Sigmoid colon (tissue), 7 donors: ENCODE data around the gene ECE1. TPM values are rescaled to one million over a fixed set of nuclear protein-coding genes. Genes with fewer than 3 reads are reported as not detected.

Experiments used
- DNase-seq: peaks from one replicate; pipeline ENCODE4 v3.0.0-alpha.2; 2019
- H3K27ac ChIP-seq, 4 donors: fragments of 200-600 bp; sonication (generic); one replicate each; pipeline ENCODE4 v1.5.1; 2016 to 2019; ENCODE audit warnings: mild to moderate bottlenecking in 1 of 4
- H3K27me3 ChIP-seq, 3 donors: fragments of 200-600 bp; sonication (generic); one replicate each; pipeline ENCODE4 v1.5.1; 2019; ENCODE audit warnings: mild to moderate bottlenecking in 1 of 3
- H3K36me3 ChIP-seq, 4 donors: fragments of 200-600 bp; sonication (generic); one replicate each; pipeline ENCODE4 v1.5.1; 2016 to 2019
- H3K4me1 ChIP-seq, 4 donors: fragments of 200-600 bp; sonication (generic); one replicate each; pipeline ENCODE4 v1.5.1; 2017 to 2019
- H3K4me3 ChIP-seq, 4 donors: fragments of 200-600 bp; sonication (generic); one replicate each; pipeline ENCODE4 v1.5.1; 2017 to 2019; ENCODE audit warnings: mild to moderate bottlenecking in 2 of 4, moderate library complexity in 1 of 4
- H3K9me3 ChIP-seq, 4 donors: fragments of 200-600 bp in 3 of 4; sonication (generic) in 3 of 4; one replicate each; pipeline versions ENCODE4 v1.5.1 to v1.6.1; 2013 to 2019
- EP300 ChIP-seq, 4 donors: sonication (generic); formaldehyde crosslinking; IDR thresholded peaks; one replicate each; pipeline ENCODE4 v1.6.1; 2017; ENCODE audit warnings: antibody characterized with exemption in 4 of 4
- POLR2A ChIP-seq, 2 donors: fragments of 450-650 bp; IDR thresholded peaks; one replicate each; pipeline ENCODE4 v1.6.1; 2016; ENCODE audit warnings: antibody characterized with exemption in 2 of 2, mild to moderate bottlenecking in 2 of 2, moderate library complexity in 2 of 2
- POLR2AphosphoS5 ChIP-seq, 4 donors: sonication (generic); formaldehyde crosslinking; IDR thresholded peaks; one replicate each; pipeline ENCODE4 v1.6.1; 2017; ENCODE audit warnings: antibody characterized with exemption in 4 of 4
- WGBS, 2 donors: extraction: QIAGEN DNeasy Blood & Tissue Kit; methylation state at CpG; one replicate each; pipeline ENCODE4 v1.1.7; 2013; 5-methylcytosine and 5-hydroxymethylcytosine counted together
- intact Hi-C: fragments of 100-400 bp; cut with DNase I; formaldehyde crosslinking; loops from one replicate; pipeline ENCODE4 v1.15.1; 2023
- polyA plus RNA-seq, 3 donors: library from polyadenylated mRNA; stranded (reverse); fragments of 200-250 nt; gene quantifications; one replicate each; pipeline ENCODE4 v1.2.3, GENCODE V29; 2013
- total RNA-seq, 4 donors: library from RNA; depleted of rRNA; stranded (reverse); fragments of >200 nt; gene quantifications; one replicate each; pipeline ENCODE4 v1.1.0, GENCODE V29; 2016
- TF ChIP-seq, protein P1 (sequence below), 4 experiments: fragments of 450-650 bp in 3 of 4; fragments of 200-600 bp in 1 of 4; IDR thresholded peaks; one replicate each; pipeline ENCODE4 v1.5.1; 2016 to 2019; ENCODE audit warnings: antibody characterized with exemption in 4 of 4, mild to moderate bottlenecking in 3 of 4, moderate library complexity in 2 of 4
- donor health status: healthy with polysubstance abuse.
- donor health status: Bipolar disorder and iron deficiency.
- donor health status: healthy.

Gene ECE1
- total and polyA plus RNA-seq, 7 donors = 10.2 to 112 (median 73.8) TPM

GRCh38 chr1:21334214-21335087, 44.2 kb upstream of the ECE1 start:
- WGBS, 2 donors = 25 to 40% methylated on average over 20 of the region's 20 CpGs
- Histone ChIP-seq H3K36me3 (no peaks in the 10 kb centered on the region), H3K27me3 (no peaks in the 10 kb centered on the region), H3K27ac (peak overlapping the region; percentile 61 to 96 (median 91)), H3K4me1 (peaks cover 0 to 99% (median 96%) of the 10 kb centered on the region in 4 donors), H3K4me3 (peak overlapping the region; percentile 0 to 37 (median 31)), H3K9me3 (no peaks in the 10 kb centered on the region)
- intact Hi-C loops = loop anchor here (2.0 to 10.0 kb wide), 2 partner anchors 74 to 600 kb away; partner anchors contain the start of gene HSPG2
- peak; percentile 90 for DNase-seq
- TF ChIP-seq, protein P1, sequence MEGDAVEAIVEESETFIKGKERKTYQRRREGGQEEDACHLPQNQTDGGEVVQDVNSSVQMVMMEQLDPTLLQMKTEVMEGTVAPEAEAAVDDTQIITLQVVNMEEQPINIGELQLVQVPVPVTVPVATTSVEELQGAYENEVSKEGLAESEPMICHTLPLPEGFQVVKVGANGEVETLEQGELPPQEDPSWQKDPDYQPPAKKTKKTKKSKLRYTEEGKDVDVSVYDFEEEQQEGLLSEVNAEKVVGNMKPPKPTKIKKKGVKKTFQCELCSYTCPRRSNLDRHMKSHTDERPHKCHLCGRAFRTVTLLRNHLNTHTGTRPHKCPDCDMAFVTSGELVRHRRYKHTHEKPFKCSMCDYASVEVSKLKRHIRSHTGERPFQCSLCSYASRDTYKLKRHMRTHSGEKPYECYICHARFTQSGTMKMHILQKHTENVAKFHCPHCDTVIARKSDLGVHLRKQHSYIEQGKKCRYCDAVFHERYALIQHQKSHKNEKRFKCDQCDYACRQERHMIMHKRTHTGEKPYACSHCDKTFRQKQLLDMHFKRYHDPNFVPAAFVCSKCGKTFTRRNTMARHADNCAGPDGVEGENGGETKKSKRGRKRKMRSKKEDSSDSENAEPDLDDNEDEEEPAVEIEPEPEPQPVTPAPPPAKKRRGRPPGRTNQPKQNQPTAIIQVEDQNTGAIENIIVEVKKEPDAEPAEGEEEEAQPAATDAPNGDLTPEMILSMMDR (IDR thresholded peaks at IDR 0.05) = peak; percentile 81 to 93 (median 88)
- TF ChIP-seq POLR2A (IDR thresholded peaks at IDR 0.05) (no peak), POLR2AphosphoS5 (IDR thresholded peaks at IDR 0.05) (peak in 2 of 4 donors; percentile 20 to 30), EP300 (IDR thresholded peaks at IDR 0.05) (no peak)

- Histone ChIP-seq H3K4me3 (no peak overlapping the region), H3K27me3 (no peaks in the 10 kb centered on the region), H3K9me3 (no peaks in the 10 kb centered on the region), H3K36me3 (peaks cover 0 to 2% (median 0%) of the 10 kb centered on the region in 4 donors), H3K4me1 (peaks cover 0 to 99% (median 96%) of the 10 kb centered on the region in 4 donors), H3K27ac (peak overlapping the region; percentile 61 to 96 (median 91))
- DNase-seq = no peak
- intact Hi-C loops = loop anchor here (2.0 to 10.0 kb wide), 3 partner anchors 15 to 601 kb away; partner anchors contain the start of gene HSPG2
- TF ChIP-seq EP300 (IDR thresholded peaks at IDR 0.05) (no peak), POLR2A (IDR thresholded peaks at IDR 0.05) (no peak), POLR2AphosphoS5 (IDR thresholded peaks at IDR 0.05) (no peak)
- TF ChIP-seq, protein P1 (IDR thresholded peaks at IDR 0.05) = no peak
- WGBS, 2 donors = 59 to 87% methylated on average over 5 of the region's 5 CpGs
Measured at GRCh38 chr1:21333824-21334213, 43.6 kb upstream of the ECE1 start.

GRCh38 chr1:21332554-21333311, 42.5 kb upstream of the ECE1 start:
- WGBS, 2 donors = 73 to 74% methylated on average over 7 of the region's 8 CpGs
- Histone ChIP-seq H3K27me3 (no peaks in the 10 kb centered on the region), H3K9me3 (no peaks in the 10 kb centered on the region), H3K4me3 (no peak overlapping the region), H3K4me1 (peaks cover 0 to 98% (median 96%) of the 10 kb centered on the region in 4 donors), H3K36me3 (peaks cover 0 to 4% (median 0%) of the 10 kb centered on the region in 4 donors), H3K27ac (peak overlapping the region; percentile 61 to 96 (median 91))
- TF ChIP-seq, protein P1 (IDR thresholded peaks at IDR 0.05) = no peak
- TF ChIP-seq POLR2AphosphoS5 (IDR thresholded peaks at IDR 0.05) (peak; percentile 16 to 63 (median 52)), EP300 (IDR thresholded peaks at IDR 0.05) (peak in 1 of 4 donors; percentile 31), POLR2A (IDR thresholded peaks at IDR 0.05) (no peak)
- peak; percentile 76 for DNase-seq
- intact Hi-C loops = loop anchor here (1.0 to 10.0 kb wide), 3 partner anchors 14 to 602 kb away; partner anchors contain the start of gene HSPG2

- Histone ChIP-seq H3K36me3 (peaks cover 0 to 4% (median 0%) of the 10 kb centered on the region in 4 donors), H3K27ac (peak overlapping the region; percentile 47 to 96 (median 91)), H3K4me3 (no peak overlapping the region), H3K9me3 (no peaks in the 10 kb centered on the region), H3K4me1 (peaks cover 0 to 98% (median 96%) of the 10 kb centered on the region in 4 donors), H3K27me3 (no peaks in the 10 kb centered on the region)
- TF ChIP-seq POLR2AphosphoS5 (IDR thresholded peaks at IDR 0.05) (peak; percentile 89 to 98 (median 95)), POLR2A (IDR thresholded peaks at IDR 0.05) (no peak), EP300 (IDR thresholded peaks at IDR 0.05) (peak; percentile 81 to 98 (median 94))
- TF ChIP-seq, protein P1 (IDR thresholded peaks at IDR 0.05) = no peak
- intact Hi-C loops = loop anchor here (1.0 to 10.0 kb wide), 3 partner anchors 13 to 603 kb away; partner anchors contain the start of gene HSPG2
- WGBS, 2 donors = 17 to 49% methylated on average over 9 of the region's 9 CpGs
- DNase-seq = peak; percentile 93
Measured at GRCh38 chr1:21331752-21332478, 41.7 kb upstream of the ECE1 start.
